K562 (cell line): ENCODE measurements around the gene FGF2. TPM values are rescaled to one million over a fixed set of nuclear protein-coding genes. Genes with fewer than 3 reads are reported as not detected.

Source experiments
- CEBPG ChIP-seq, 3 experiments: fragments of 200-800 bp in 1 of 3; sonication (Bioruptor generic) in 1 of 3; sonication (generic) in 1 of 3; formaldehyde crosslinking in 1 of 3; IDR thresholded peaks in 2 of 3; conservative IDR thresholded peaks in 1 of 3; 2 replicates each; pipeline versions ENCODE4 v1.6.1 to v1.8.0; 2016 to 2022; ENCODE audit warnings: missing compliant biosample characterization in 2 of 3, missing genetic modification characterization in 2 of 3, mild to moderate bottlenecking in 1 of 3, missing genetic modification reagents in 1 of 3
- FOXJ2 ChIP-seq: fragments of 200-800 bp; sonication (Bioruptor generic); IDR thresholded peaks from 2 replicates; pipeline ENCODE4 v1.6.1; 2016; ENCODE audit warnings: missing genetic modification characterization, missing compliant biosample characterization
- KLF13 ChIP-seq: fragments of 450-650 bp; IDR thresholded peaks from 2 replicates; pipeline ENCODE4 v1.6.1; 2016; ENCODE audit warnings: missing genetic modification characterization, low read depth, mild to moderate bottlenecking, missing compliant biosample characterization, moderate library complexity, borderline replicate concordance
- MTF1 ChIP-seq: fragments of 250-450 bp; sonication (Bioruptor Pico); IDR thresholded peaks from 2 replicates; pipeline ENCODE4 v1.9.0; 2021; ENCODE audit warnings: moderate library complexity, mild to moderate bottlenecking, inconsistent platforms, borderline replicate concordance
- MYC ChIP-seq, 2 experiments: fragments of 250-450 bp in 1 of 2; sonication (Bioruptor Pico) in 1 of 2; IDR thresholded peaks; 2 replicates each; pipeline versions ENCODE4 v1.5.1 to v1.6.1; 2012 to 2021; ENCODE audit warnings: low read depth in 2 of 2, borderline replicate concordance in 1 of 2, improper control_type of control experiment in 1 of 2, low read length in 1 of 2, mild to moderate bottlenecking in 1 of 2, moderate library complexity in 1 of 2
- RBBP5 ChIP-seq: fragments of 200-600 bp; sonication (generic); IDR thresholded peaks from 2 replicates; pipeline ENCODE4 v1.6.1; 2012; ENCODE audit warnings: borderline replicate concordance, mild to moderate bottlenecking, low read length, control low read depth, inconsistent platforms; ENCODE audit not compliant: insufficient read depth, poor library complexity, severe bottlenecking
- RBFOX2 ChIP-seq: fragments of 200-400 bp; formaldehyde crosslinking; IDR thresholded peaks from 2 replicates; pipeline ENCODE4 v1.6.1; 2017; ENCODE audit warnings: low read depth, mild to moderate bottlenecking, low read length, moderate library complexity
- RHOXF2B ChIP-seq: fragments of 250-450 bp; sonication (Bioruptor Pico); conservative IDR thresholded peaks from 2 replicates; pipeline ENCODE4 v1.5.1; 2021
- SAP30 ChIP-seq: fragments of 200-600 bp; sonication (generic); IDR thresholded peaks from 2 replicates; pipeline ENCODE4 v1.6.1; 2012; ENCODE audit warnings: borderline replicate concordance, low read depth, mild to moderate bottlenecking, moderate library complexity, low read length, control low read depth, inconsistent platforms; ENCODE audit not compliant: insufficient read depth, poor library complexity, severe bottlenecking
- SIN3B ChIP-seq: fragments of 450-650 bp; IDR thresholded peaks from 2 replicates; pipeline ENCODE4 v1.6.1; 2017; ENCODE audit warnings: low read depth, mild to moderate bottlenecking, moderate library complexity
- SMC3 ChIP-seq: conservative IDR thresholded peaks from 2 replicates; pipeline ENCODE4 v1.6.1; 2011; ENCODE audit warnings: low read depth, low read length, improper control_type of control experiment; ENCODE audit not compliant: insufficient read depth
- SREBF2 ChIP-seq: sonication (generic); formaldehyde crosslinking; IDR thresholded peaks from 2 replicates; pipeline ENCODE4 v1.4.0; 2020; ENCODE audit warnings: mild to moderate bottlenecking, missing genetic modification reagents
- TGIF2 ChIP-seq: sonication (generic); formaldehyde crosslinking; IDR thresholded peaks from 2 replicates; pipeline ENCODE4 v1.8.1; 2022; ENCODE audit warnings: mild to moderate bottlenecking, missing genetic modification reagents, moderate library complexity
- TOE1 ChIP-seq, 2 experiments: fragments of 450-650 bp in 1 of 2; sonication (generic) in 1 of 2; formaldehyde crosslinking in 1 of 2; IDR thresholded peaks; 2 replicates each; pipeline versions ENCODE4 v1.7.1 to v1.8.0; 2016 to 2022; ENCODE audit warnings: borderline replicate concordance in 2 of 2, mild to moderate bottlenecking in 2 of 2, antibody characterized with exemption in 1 of 2, inconsistent platforms in 1 of 2, low read depth in 1 of 2, missing genetic modification reagents in 1 of 2, moderate library complexity in 1 of 2
- ZNF584 ChIP-seq: fragments of 200-800 bp; sonication (Bioruptor generic); IDR thresholded peaks from 2 replicates; pipeline ENCODE4 v1.6.1; 2016; ENCODE audit warnings: low read depth, mild to moderate bottlenecking, missing genetic modification characterization, missing compliant biosample characterization
- ZSCAN29 ChIP-seq: fragments of 450-650 bp; IDR thresholded peaks from 2 replicates; pipeline ENCODE4 v1.6.1; 2017
- polyA plus RNA-seq, 8 experiments: library from polyadenylated mRNA; depleted of rRNA in 4 of 8; stranded (reverse) in 5 of 8; unstranded in 3 of 8; fragments of >200 nt; fragmentation: Nextera tagmentation in 2 of 8; fragmentation: Illumina TruSeq in 1 of 8; extraction: Ambion mirVana in 2 of 8; extraction: Trizol in 1 of 8; gene quantifications; 2 replicates each; pipeline versions ENCODE4 v1.2.1 to v1.2.3, GENCODE V29; 2011 to 2014; ENCODE audit warnings: inconsistent platforms in 1 of 8, missing spikeins in 1 of 8
- total RNA-seq, 7 experiments: library from RNA; depleted of rRNA in 6 of 7; stranded (reverse); fragments of >200 nt in 6 of 7; fragmentation: Illumina TruSeq in 2 of 7; extraction: Trizol in 2 of 7; gene quantifications; 2 replicates each; pipeline versions ENCODE4 v1.2.1 to v1.2.3, GENCODE V29; 2011 to 2021; ENCODE audit warnings: low replicate concordance in 1 of 7
- TF ChIP-seq, protein P1 (sequence below): fragments of 450-650 bp; IDR thresholded peaks from 2 replicates; pipeline ENCODE4 v1.6.1; 2014; ENCODE audit warnings: low read depth, mild to moderate bottlenecking, moderate library complexity, borderline replicate concordance
- TF ChIP-seq, protein P2 (sequence below): sonication (generic); formaldehyde crosslinking; IDR thresholded peaks from 2 replicates; pipeline ENCODE4 v1.8.0; 2022; ENCODE audit warnings: mild to moderate bottlenecking, low read depth, missing genetic modification reagents
- TF ChIP-seq, protein P3 (sequence below): sonication (generic); formaldehyde crosslinking; IDR thresholded peaks from 2 replicates; pipeline ENCODE4 v1.8.1; 2023; ENCODE audit warnings: mild to moderate bottlenecking, missing genetic modification reagents

FGF2 gene
- total and polyA plus RNA-seq, 9 of the 15 experiments (the other 6 are each of a cell fraction or from before 2014, with no cell fraction given) = 2.5 to 19.4 (median 9.2) TPM

GRCh38 chr4:122921971-122922876 is 95.6 kb downstream of the FGF2 start, which contains the start of gene NUDT6 (continued):
- TF ChIP-seq TGIF2 = 0 out of 2 replicates have a peak, but pooled peaks have one; percentile 46
- no peak for TF ChIP-seq SREBF2 (CRISPR knock-in tag)
- no peak for TF ChIP-seq SMC3
- no peak; the same call in 1 of the 2 replicates for TF ChIP-seq CEBPG (CRISPR knock-in tag; IDR thresholded peaks at IDR 0.05)
- TF ChIP-seq CEBPG (tag; conservative IDR thresholded peaks at IDR 0.05 in 1 of 2, IDR thresholded peaks at IDR 0.05 in 1 of 2) = no peak
- peak; percentile 92 for TF ChIP-seq RBBP5
- TF ChIP-seq ZNF584 (CRISPR knock-in tag) = no peak
- no peak for TF ChIP-seq RHOXF2B
- peak; percentile 77 for TF ChIP-seq FOXJ2
- TF ChIP-seq, protein P1, sequence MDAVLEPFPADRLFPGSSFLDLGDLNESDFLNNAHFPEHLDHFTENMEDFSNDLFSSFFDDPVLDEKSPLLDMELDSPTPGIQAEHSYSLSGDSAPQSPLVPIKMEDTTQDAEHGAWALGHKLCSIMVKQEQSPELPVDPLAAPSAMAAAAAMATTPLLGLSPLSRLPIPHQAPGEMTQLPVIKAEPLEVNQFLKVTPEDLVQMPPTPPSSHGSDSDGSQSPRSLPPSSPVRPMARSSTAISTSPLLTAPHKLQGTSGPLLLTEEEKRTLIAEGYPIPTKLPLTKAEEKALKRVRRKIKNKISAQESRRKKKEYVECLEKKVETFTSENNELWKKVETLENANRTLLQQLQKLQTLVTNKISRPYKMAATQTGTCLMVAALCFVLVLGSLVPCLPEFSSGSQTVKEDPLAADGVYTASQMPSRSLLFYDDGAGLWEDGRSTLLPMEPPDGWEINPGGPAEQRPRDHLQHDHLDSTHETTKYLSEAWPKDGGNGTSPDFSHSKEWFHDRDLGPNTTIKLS = no peak
- no peak for TF ChIP-seq SIN3B
- TF ChIP-seq MYC (IDR thresholded peaks at IDR 0.05; ENCODE audit: low read depth, low read length) = no peak
- no peak for TF ChIP-seq MYC (CRISPR knock-in tag; IDR thresholded peaks at IDR 0.05; ENCODE audit: borderline replicate concordance, low read depth)
- no peak for TF ChIP-seq KLF13 (tag)
- no peak for TF ChIP-seq ZSCAN29
- no peak for TF ChIP-seq SAP30
- no peak for TF ChIP-seq MTF1 (CRISPR knock-in tag)
- TF ChIP-seq, protein P2, sequence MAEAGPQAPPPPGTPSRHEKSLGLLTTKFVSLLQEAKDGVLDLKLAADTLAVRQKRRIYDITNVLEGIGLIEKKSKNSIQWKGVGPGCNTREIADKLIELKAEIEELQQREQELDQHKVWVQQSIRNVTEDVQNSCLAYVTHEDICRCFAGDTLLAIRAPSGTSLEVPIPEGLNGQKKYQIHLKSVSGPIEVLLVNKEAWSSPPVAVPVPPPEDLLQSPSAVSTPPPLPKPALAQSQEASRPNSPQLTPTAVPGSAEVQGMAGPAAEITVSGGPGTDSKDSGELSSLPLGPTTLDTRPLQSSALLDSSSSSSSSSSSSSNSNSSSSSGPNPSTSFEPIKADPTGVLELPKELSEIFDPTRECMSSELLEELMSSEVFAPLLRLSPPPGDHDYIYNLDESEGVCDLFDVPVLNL (CRISPR knock-in tag) = no peak
- TF ChIP-seq, protein P3, sequence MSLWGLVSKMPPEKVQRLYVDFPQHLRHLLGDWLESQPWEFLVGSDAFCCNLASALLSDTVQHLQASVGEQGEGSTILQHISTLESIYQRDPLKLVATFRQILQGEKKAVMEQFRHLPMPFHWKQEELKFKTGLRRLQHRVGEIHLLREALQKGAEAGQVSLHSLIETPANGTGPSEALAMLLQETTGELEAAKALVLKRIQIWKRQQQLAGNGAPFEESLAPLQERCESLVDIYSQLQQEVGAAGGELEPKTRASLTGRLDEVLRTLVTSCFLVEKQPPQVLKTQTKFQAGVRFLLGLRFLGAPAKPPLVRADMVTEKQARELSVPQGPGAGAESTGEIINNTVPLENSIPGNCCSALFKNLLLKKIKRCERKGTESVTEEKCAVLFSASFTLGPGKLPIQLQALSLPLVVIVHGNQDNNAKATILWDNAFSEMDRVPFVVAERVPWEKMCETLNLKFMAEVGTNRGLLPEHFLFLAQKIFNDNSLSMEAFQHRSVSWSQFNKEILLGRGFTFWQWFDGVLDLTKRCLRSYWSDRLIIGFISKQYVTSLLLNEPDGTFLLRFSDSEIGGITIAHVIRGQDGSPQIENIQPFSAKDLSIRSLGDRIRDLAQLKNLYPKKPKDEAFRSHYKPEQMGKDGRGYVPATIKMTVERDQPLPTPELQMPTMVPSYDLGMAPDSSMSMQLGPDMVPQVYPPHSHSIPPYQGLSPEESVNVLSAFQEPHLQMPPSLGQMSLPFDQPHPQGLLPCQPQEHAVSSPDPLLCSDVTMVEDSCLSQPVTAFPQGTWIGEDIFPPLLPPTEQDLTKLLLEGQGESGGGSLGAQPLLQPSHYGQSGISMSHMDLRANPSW (CRISPR knock-in tag) = no peak; the same call in 1 of the 2 replicates
- TF ChIP-seq TOE1 (IDR thresholded peaks at IDR 0.05; ENCODE audit: borderline replicate concordance) = no peak
- 0 out of 2 replicates have a peak, but pooled peaks have one; percentile 8 for TF ChIP-seq TOE1 (CRISPR knock-in tag; IDR thresholded peaks at IDR 0.05; ENCODE audit: borderline replicate concordance, low read depth)
- peak; percentile 84 for TF ChIP-seq RBFOX2
